OCI-LY1 (cell line): ENCODE data around the gene ADAMTS14.

Source experiments
- CTCF ChIP-seq: fragments of 200-600 bp; sonication (generic), shearing (Covaris generic); IDR thresholded peaks from 2 replicates; pipeline ENCODE4 v1.5.1; 2017; ENCODE audit warnings: mild to moderate bottlenecking, antibody characterized with exemption, low read length, moderate library complexity, mixed read lengths
- EZH2 ChIP-seq: fragments of 200-600 bp; sonication (generic), shearing (Covaris generic); IDR thresholded peaks from 2 replicates; pipeline ENCODE4 v1.8.0; 2017; ENCODE audit warnings: borderline replicate concordance, mixed run types, mild to moderate bottlenecking, antibody characterized with exemption, low read length, moderate library complexity, mixed read lengths

- TF ChIP-seq CTCF (no peak), EZH2 (no peak)
Measured at GRCh38 chr10:70655316-70655715, 17.0 kb upstream of the ADAMTS14 start.
